GM21447 (cell line): Measurements from ENCODE around the gene TP53TG5.

Source experiments
- ATAC-seq: cut with Tn5 transposase; IDR thresholded peaks from one replicate; pipeline ENCODE4 v1.9.1; 2021; ENCODE audit not compliant: unreplicated experiment

TP53TG5 gene

DNA sequence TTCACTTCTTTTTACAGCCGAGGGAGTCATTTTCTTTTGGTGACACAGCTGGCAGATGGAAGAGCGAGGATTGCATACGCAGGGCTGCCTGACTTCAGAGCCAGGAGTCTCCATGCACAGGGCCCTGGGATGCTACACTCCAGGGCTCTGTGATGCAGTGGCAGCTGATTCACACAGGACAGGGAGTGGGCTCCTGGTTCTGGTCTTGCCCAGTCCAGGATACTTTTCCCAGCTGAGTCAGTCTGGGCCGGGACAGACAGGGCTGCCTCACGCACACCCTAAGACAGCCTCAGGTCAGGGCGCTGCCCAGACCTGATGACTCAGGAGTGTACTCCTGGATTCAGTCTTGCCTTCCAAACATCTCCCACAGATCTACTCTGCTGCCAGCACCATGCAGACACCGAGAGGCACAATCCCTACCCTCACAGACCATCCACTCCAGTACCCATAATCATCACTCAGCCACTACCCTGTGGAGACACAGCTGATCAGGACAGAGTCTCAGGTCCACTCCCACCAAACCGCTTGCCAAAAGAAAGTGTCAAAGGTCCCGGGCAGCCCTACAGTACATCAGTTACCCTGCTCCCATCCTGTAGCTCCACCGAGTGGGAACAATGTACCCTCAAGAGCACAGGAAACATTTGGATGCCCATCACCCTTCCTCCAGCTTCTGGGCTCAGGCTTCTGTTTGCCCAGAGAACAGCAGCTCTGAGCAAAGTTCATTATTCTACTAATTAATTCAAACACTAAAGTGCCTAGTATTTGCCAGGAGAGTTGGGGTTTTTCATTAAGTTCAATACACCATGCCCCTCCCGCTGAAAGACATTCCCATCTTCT, 41.4 kb downstream of the TP53TG5 start:
- ATAC-seq = no peak

GRCh38 chr20:45330476-45330875, 47.6 kb downstream of the TP53TG5 start:
- ATAC-seq = no peak

- ATAC-seq = no peak
These were observed 48.4 kb downstream of the TP53TG5 start for GRCh38 chr20:45329497-45330319.

- ATAC-seq = no peak
These were observed 49.7 kb downstream of the TP53TG5 start for GRCh38 chr20:45328451-45328850.

GRCh38 chr20:45325371-45325770, 52.8 kb downstream of the TP53TG5 start:
- no peak for ATAC-seq

- ATAC-seq = no peak
These were observed 54.4 kb downstream of the TP53TG5 start for GRCh38 chr20:45323731-45324130.

GRCh38 chr20:45322952-45323383, 55.2 kb downstream of the TP53TG5 start:
- ATAC-seq = no peak
